ENCODE measurements around the gene UACA.
A peak's percentile ranks its signal among the peaks of the same experiment; 100 is the strongest.
"Not testable (repeated sequence)": the region's sequence is repeated elsewhere in the genome, so short reads cannot be mapped to it uniquely, and the experiment has no call there.

UACA gene, protein sequence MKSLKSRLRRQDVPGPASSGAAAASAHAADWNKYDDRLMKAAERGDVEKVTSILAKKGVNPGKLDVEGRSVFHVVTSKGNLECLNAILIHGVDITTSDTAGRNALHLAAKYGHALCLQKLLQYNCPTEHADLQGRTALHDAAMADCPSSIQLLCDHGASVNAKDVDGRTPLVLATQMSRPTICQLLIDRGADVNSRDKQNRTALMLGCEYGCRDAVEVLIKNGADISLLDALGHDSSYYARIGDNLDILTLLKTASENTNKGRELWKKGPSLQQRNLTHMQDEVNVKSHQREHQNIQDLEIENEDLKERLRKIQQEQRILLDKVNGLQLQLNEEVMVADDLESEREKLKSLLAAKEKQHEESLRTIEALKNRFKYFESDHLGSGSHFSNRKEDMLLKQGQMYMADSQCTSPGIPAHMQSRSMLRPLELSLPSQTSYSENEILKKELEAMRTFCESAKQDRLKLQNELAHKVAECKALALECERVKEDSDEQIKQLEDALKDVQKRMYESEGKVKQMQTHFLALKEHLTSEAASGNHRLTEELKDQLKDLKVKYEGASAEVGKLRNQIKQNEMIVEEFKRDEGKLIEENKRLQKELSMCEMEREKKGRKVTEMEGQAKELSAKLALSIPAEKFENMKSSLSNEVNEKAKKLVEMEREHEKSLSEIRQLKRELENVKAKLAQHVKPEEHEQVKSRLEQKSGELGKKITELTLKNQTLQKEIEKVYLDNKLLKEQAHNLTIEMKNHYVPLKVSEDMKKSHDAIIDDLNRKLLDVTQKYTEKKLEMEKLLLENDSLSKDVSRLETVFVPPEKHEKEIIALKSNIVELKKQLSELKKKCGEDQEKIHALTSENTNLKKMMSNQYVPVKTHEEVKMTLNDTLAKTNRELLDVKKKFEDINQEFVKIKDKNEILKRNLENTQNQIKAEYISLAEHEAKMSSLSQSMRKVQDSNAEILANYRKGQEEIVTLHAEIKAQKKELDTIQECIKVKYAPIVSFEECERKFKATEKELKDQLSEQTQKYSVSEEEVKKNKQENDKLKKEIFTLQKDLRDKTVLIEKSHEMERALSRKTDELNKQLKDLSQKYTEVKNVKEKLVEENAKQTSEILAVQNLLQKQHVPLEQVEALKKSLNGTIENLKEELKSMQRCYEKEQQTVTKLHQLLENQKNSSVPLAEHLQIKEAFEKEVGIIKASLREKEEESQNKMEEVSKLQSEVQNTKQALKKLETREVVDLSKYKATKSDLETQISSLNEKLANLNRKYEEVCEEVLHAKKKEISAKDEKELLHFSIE (N-terminal part only)

DNA sequence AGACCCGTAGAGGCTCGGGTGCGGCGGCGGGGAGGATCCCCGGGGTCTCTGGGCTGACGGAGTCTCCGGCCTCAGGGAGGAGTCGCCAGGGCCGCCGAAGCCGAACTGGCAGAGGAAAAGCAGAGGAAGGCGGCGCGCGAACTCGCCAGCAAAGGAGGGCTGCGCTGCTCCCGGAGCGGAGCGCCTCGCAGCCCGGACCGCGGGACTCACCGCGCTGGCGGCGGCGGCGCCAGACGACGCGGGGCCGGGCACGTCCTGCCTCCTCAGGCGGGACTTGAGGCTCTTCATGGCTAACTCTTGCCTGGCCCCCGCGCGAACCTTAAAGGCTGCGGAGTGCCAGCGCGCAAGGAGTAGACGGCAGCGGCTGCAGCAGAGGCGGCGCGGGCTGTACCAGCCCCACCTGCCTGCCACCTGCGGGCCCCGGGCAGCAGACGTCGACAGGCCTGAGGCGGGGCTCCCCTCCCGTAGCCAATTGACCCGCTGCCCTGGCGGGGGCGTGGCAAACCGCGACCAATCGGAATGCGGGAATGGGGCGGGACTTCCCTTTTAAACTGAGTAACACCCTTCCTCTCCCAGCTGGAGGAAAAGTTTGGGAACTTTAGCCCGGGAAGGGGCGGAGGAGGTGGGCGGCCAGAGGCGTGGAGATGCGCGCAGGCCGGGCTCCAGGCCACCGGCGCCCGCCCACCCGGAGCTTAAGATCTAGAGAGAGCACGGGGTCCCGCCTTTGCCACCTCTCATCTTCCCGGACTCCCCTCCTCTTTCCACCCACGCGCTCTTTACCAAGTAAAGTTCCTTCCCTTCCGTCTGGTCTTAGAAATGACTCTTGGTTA, at the start of gene UACA:
Gene UACA (minus strand): TSS at position 439 of the 830 bp plus-strand sequence. CDS start 151 bp downstream, at position 288.
- DNase-seq, result peak; percentile 95

DNA sequence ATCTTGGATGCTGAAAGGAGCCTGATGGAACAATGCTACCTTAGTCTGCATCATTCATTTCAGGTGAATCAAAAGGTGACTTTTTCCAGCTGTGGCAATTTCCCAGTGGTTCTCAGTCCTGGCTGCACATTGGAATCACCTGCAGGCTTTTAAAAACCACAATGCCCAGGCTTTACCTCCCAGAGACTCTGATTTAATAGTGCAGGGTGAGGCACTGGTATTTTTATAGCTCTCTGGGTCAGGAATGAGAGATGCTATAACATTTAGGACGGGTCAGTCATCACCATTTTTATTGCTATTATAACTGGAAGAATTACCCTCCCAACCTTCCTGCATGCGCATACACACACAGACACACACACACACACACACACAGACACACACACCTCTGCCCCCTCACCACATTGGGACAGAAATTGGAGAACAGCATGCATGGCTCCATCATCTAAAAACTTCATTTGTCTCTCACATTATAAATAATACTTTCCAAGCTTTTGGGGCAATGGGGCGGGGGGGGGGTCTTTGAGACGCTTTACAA, 49.5 kb upstream of the UACA start:
- no peak for DNase-seq

DNA sequence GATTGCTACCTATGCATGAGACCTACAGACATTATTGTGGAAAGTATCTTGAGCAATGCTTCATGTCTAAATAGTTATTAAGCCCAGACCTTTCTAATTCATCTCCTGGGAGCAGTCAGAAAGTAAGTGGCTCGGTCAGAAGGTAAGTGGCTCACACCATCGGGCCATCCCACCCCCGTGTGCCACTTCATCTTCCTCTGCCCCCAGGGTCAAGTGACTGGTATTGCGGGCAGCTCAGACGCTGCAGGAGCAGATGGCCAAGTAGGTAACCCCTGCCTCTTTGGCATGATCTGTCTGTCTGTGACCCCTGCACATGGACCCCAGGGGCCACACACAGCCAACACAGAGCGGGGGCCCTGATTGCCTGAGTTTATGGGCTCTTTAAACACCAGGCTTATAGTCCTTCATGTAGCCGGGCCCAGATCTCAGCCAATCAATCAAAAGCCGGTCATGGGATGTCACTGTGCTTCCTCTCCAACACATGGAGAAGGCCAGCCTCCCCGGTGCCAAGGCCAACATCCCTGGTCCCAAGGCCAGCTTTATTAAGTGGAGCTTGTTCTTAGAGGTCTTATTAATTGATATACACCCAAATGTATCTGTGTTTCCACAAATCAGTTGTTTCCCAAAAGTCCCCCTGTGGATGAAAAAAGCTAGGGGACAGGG, 47.7 kb upstream of the UACA start:
- no peak for DNase-seq

DNA sequence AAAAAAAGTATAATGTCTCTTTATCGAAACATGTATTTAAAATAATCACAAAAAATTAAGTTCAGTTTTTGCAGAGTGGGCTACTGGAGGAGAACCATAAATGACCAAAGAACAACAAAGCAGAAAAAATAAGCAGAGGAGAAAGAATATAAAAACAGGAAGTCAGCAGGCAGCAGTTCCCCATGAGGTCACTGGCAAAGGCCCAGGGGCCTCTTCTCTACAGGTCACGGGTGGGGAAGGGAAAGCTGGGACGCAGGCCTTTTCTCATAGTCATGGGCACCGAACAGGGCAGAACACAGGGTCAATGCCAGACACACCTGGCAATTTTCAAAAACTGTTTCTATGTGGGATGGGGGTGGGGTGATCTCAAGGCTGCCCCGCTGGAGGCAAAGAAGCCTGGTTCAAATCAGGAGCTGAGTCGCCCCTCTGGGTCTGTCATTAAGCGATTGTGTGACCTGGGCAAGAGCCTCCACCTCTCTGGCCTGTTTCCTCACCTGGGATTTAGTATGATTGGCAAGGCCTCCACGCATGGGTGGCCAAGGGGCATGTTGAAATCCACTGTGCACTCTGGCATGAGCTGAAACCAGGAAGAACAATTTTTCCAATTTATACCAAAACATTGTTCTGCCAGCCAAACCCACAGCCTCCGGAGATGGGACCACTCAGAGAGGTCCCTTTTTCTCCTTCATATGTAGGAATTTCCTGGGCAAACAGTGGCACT, 43.8 kb upstream of the UACA start:
- DNase-seq, result no peak

DNA sequence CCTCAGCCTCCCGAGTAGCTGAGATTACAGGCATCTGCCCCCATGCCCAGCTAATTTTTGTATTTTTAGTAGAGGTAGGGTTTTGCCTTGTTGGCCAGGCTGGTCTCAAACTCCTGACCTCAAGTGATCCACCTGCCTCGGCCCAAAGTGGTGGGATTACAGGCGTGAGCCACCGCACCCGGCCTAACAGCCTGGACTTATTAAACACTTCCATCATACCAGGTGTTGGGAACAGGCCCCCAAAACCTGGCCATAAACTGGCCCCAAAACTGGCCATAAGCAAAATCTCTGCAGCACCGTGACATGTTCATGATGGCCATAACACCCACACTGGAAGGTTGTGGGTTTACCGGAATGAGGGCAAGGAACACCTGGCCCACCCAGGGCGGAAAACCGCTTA, 41.0 kb upstream of the UACA start:
- DNase-seq, result not testable (repeated sequence)

DNA sequence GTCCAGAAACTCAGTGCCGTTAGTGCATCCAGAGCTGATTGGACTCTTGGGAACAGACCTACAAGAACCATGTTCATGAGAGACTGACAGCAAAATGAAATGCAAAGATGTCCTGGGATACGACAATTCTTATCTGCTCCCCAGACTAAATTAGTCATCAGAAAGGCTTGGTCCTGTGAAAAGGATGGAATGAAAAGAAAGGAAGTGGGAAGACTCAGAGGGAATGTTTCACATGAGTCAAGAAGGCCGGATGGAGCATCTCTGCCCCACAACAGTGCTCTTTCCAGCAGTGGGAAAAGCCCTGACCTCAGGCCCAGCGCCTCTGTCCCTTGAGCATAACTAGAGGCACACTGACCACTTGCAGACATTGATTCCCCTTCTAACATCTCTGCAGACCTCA, 39.3 kb upstream of the UACA start:
- no peak for DNase-seq

DNA sequence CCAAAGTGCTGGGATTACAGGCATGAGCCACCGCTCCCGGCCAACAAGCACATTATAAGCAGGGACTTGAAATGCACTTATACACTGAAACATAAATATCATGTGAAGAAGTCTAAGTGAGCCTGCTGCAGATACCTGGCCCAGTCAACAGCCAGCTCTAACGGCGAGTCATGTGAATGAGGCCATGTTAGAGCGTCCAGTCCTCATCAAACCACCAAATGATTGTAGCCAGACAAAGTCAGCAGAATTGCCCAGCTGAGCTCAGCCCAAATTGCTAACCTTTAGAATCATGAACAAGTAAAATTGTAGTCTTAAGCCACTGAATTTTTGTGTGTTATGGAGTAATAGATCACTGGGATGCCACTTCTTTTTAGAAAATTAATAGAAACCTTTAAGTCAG, 37.8 kb upstream of the UACA start:
- no peak for DNase-seq

DNA sequence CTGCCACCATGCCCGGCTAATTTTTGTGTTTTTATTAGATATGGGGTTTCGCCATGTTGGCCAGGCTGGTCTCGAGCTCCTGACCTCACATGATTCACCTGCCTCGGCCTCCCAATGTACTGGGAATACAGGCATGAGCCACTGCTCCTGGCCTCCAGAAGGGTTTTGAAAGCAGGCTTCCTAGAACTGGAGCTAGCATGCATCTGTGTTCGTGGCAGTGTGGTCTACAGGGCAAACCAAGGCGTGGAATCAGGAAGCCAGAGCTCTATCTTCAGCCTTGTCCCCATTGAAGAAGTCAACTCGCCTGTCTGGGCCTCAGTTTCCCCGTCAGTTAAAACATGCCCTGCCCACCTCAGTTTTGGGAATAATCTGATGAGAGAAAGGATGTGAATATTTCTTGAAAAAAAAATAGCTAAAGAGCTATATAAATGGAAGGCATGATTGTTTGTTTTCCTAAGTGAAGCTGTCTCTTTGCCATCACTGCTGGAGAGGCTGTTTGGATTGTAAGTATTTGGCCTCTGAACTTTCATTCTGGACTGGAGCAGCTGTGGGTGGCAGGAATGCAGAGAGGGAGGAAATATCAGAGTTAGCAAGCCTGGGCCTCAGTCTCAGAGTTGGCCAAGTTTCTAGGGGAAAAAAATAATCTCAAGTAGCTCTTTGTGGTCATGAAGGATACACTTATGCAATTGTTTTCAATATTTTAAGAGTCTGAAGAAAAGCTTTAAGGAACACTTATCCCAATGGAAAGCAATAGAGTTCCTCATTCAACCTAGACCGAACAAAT, 36.5 kb upstream of the UACA start:
- no peak for DNase-seq

DNA sequence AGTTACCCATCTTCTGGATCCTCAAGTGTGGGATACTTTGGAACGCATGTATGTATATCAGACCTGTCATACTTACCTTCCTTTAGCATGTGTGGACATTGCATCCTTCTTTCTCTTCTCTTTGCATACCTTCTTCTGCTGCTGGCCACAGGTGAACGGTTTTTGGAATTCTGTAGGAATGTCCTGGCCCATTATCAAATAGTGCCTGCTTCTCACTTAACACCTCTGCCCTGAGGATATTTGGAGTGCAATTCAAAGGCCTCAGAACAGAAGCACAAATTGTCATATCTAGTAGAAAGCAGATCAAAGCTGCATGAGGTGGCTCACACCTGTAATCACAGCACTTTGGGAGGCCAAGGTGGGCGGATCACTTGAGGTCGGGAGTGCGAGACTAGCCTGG, 34.1 kb upstream of the UACA start:
- DNase-seq, result no peak

DNA sequence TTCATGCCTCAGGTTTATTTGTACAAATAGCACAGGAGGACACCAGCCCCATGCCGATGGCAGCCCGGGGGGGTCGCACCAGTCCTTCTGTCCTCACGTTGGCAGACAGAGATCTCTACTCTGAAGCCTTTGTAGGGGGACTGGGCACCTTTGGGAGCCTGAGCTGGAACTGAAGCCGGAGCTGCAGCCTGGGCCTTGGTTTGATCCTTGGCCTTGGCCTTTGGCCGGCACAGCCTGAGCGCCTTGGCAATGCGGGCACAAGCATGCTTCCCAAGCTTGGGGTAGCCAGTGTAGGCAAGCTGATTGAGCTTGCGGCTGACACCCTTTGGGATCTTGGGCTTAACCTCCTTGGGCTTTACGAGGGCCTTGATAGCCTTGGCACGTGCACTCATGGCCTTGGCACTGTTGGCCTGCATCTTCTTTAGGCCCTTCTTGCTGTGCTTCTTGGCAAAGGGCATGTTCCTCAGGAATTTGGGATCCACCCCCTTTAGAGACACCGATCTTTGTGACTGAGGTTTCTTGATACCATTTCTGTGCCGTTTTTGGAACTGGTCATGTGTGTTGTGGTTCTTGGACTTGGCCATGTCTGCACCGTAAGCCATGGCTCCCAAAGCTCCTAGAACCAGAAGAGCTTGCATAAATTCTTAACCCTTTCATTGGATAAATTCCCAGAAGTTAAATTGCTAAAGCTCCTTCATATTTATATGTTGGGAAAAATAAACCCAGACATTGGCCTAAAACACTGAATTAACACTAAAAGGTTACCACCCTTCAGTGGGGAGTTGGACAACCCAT, 33.4 kb upstream of the UACA start:
- DNase-seq, result no peak

DNA sequence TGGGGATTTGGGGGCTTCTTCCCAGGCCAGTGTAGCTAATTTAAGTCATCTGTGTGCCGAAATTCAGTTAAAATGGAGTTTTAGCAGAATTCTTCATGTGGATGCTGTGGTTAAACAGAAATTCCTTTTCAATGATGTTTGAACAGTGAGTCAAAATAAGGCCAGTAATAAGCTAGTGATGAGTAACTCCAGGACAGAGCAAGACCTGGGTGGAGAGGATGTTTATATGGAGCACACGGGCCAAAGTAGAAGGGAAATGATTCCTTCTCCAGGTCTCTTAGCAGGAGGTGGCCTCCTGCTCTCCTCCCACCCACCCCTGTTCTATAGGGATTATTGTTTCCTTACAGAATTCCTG, 31.9 kb upstream of the UACA start:
- no peak for DNase-seq

DNA sequence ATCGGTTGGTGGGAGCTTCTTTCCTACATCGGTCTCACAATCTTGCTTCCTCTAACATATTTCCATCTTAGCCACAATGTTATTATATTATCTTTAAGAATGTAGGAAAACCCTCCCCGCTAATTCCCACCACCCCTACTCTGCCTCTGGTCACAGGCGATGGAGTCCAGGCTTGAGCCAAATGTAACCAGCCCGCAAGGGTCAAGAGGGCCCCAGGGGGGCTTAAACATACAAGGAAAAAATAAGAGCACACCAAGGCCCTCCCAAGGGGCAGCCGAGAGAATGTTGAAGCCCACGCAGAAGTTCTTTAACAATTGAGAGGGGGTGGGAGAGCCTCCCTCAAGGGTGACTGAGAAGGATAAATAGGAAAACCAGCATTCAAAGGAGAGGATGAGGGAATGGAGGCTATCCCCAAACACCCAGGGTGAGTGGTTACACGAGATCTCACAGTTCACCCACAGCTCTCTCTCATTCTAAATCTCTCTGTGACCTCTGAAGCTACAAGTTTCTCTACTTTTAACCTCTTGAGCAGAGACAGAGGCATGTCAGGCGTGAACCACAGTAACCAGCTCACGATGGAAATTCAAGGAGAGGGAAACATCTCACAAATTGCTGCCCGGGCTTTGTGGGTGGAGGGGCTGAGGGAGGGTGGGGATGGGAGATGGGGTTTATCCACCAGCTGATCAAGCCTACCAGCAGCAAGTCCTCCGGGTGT, 31.4 kb upstream of the UACA start:
- no peak for DNase-seq

DNA sequence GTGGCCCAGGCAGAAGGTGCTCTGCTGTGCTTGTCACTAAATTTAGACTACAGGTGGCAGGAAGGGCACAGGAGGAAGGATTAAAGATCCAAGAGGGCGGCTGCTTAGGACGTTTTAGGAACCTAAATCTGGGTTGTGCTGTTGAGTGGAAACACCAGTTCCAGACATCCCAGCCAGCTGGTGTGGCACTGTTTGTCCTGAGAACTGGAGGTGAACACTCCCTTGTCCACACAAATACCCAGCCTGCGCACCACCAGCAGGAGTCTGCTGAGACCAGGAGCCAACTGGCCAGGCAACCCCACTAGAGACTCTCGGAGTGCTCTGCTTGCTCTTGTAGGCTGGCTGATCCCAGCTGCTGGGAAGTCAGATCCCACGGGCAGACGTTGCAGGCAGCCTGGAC, 30.3 kb upstream of the UACA start:
- DNase-seq, result no peak

DNA sequence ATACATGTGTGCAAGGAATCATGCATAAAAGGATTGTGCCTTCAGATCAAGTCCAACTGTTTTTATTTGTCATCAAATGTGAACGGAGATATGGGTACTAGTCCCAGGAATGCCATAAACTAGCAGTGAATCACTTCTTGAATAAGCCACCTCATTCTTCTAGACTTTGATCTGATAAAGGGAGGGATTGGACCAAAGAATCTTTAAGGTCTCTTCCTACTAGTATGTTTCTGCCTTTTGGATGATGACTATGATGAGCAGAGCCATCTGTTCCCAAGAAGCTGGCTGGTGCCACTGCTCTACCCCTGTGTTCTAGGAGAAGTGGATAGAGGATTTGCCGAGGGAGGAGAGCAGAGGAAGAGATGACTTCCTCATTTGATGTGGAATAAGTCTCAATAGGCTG, 28.8 kb upstream of the UACA start:
- no peak for DNase-seq

DNA sequence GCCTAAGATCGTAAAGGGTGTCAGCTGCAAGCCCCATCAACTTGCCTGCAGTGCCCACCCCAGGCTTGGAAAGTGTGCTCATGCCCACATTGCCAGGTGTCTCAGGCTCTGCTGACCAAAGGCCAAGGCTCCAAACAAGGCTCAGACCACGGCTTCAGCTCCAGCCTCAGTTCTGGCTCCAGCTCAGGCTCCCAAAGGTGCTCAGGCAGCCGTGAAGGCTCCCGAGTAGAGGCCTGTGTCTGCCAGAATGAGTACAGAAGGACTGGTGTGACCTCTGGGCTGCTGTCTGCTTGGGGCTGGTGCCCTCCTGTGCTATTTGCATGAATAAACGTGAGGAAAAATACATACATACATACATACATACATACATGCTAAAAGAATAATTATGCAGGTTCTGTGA, 27.9 kb upstream of the UACA start:
- no peak for DNase-seq

DNA sequence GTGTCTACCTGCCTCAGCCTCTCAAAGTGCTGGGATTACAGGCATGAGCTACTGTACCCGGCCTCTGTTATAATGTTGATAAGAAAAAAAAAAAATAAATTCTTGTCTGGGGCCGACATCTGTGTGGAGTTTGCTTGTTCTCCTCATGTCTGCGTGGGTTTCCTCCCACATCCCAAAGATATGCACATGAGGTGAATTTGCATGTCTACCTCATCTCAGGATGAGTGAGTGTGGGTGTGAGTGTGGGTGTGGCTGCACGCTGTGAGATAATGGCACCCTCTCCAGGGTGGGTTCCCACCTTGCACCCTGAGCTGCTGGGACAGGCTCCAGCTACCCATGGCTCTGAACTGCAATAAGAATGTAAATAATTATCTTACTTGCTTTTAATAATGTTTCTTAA, 25.9 kb upstream of the UACA start:
- no peak for DNase-seq

DNA sequence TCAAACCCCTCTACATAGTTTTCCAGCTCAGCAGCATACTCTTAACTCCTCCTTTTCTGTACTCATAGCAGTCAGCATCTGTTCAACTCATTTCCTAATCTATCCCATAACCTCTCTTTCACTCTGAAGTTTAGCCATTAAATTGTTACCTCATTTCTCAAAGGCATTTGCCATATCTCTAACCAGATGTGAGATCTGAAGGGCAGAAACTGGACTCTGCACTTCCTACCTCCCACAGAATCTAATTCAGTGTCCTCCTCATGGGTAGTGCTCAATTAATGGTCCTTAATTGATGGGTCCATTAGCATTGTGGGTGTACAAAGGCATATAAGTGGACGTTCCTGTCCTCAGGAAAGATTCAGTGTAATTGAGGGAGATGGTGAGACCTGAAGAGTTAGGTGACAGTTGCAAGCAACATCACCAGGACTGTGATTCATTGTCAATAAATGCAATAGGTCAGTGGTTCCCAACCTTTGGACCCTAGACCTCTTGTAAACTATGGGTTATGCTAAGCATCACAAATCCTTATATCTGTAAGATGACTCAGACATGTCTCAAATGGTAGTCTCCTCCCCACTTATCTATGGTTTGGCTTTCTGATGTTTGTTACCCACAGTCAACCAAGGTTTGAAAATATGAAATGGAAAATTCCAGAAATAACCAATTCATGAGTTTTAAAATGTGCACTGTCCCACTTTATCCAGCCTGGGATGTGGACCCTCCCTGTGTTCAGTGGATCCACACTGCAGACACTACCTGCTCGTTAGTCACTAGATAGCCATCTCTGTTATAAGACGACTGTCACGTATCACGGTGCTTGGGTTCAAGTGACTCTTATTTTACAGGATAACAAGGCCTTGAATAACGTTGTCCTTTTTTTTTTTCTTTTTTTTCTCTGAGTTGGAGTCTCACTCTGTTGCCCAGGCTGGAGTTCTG, 25.0 kb upstream of the UACA start:
- DNase-seq, result no peak

Data from NCI-H526 treated with DMSO at 0.1 percent for 48 hours (cell line).